T-helper 2 cell treated with Interferon-gamma antibody and Interleukin-4, amounts not matched to agents 100 ng/mL and 5 ng/mL, for 36 hours (primary cell): ENCODE measurements around the gene TMSB4X. TPM values are rescaled to one million over a fixed set of nuclear protein-coding genes. Genes with fewer than 3 reads are reported as not detected.
"Not testable (repeated sequence)": the region's sequence is repeated elsewhere in the genome, so short reads cannot be mapped to it uniquely, and the experiment has no call there.

Source experiments
- intact Hi-C: fragments of 100-400 bp; cut with micrococcal nuclease; formaldehyde crosslinking; loops from one replicate; pipeline ENCODE4 v1.15.1; 2023
- total RNA-seq: library from RNA; stranded (reverse); gene quantifications from 2 replicates; pipeline ENCODE4 v1.2.3, GENCODE V29; 2022

The TMSB4X gene
- 11,581 and 11,751 TPM in 2 replicates for total RNA-seq

DNA sequence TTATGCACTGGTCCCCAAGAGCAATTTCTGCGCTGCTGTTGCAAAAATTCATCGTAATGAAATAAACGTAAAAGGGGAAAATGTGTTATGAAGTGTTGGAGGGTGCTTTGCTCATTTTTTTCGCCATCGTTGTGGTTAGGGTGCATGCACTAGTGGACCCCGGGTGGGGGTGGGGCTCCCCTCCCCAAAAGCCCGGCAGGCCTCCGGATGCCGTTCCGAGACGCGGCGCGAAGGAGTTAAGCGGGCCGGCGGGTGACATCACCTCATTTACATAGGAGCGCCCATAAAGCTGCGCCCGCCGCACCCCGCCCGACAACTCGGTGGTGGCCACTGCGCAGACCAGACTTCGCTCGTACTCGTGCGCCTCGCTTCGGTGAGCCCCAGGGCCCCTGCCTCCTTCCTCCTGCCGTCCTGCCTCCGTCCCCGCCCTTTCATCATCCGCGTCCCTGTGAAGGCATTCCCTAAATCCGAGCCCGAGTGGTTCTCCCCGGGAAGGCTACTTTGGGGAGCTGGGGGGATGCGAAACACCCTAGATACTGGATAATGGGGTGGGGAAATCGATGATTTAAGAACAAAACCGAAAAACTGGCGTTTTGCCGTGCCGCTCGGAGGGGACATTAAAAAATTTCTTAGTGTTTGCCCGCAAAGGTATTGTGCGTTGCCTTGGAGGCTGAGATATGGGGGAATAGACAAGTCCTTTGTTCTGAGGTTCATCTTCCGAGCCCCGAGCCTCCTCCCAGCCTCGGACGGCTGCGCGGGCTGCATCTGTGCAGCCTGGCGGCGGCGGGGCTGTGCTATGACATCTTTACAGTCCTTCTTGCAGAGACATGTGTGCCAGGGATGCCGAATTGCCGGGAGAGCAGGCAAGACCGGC, at the start of gene TMSB4X:
Gene TMSB4X (plus strand): TSS at position 315 of the 874 bp plus-strand sequence.
- intact Hi-C loops = loop anchor here (1.0 to 5.0 kb wide), 2 partner anchors 24 to 37 kb away; no protein-coding TSS in a partner anchor

GRCh38 chrX:12929701-12930100, 45.2 kb upstream of the TMSB4X start:
- intact Hi-C loops = no loop called here

- intact Hi-C loops = no loop called here
These were observed 44.8 kb upstream of the TMSB4X start for GRCh38 chrX:12930150-12930549.

- intact Hi-C loops = no loop called here
These were observed 42.7 kb upstream of the TMSB4X start for GRCh38 chrX:12932244-12932643.

DNA sequence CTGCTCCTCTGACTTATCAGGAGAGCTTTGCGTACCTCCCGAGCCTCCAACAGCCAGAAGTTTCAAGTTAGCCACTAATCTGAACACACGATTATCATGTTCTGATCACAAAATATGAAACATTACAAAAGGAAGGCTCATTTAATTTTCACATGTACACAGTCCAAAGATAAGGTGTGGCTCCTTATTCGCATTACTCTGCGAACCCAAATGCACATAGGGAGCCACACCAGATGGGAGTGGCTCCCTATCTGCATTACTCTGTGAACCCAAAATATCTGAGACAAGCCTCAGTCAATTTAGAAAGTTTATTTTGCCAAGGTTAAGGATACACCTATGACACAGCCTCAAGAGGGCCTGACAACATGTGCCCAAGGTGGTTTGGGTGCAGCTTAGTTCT, 40.1 kb upstream of the TMSB4X start:
- intact Hi-C loops = no loop called here

DNA sequence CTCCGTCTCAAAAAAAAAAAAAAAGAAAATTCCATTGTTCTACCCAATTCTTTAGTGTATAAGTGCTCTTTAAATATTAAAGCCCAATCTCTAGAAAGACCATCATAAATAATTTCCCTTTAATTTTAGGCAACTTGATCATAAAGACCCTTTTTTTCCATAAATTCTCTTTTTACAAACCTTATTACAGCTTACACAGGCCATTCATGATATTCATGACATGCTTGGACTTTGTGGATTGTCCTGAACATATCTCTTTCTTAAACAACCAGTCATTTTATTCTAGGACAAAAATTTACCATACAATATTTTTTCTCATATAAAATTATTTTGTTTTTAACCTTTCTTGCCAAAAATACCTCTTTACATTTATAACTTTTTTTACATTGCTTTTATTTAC, 38.0 kb upstream of the TMSB4X start:
- intact Hi-C loops = no loop called here

GRCh38 chrX:12940471-12940870, 34.4 kb upstream of the TMSB4X start:
- intact Hi-C loops = not testable (repeated sequence)

DNA sequence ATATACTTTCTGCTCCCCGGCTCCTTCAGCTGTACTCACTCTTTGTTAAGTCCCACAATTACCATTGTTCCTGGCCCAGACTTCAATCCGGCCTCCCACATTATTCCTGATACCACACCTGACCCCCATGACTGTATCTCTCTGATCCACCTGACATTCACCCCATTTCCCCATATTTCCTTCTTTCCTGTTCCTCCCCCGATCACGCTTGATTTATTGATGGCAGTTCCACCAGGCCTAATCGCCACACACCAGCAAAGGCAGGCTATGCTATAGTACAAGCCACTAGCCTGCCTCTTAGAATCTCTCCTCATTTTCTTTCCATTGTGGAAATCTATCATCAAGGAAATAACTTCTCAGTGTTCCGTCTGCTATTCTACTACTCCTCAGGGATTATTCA, 31.3 kb upstream of the TMSB4X start:
- intact Hi-C loops = not testable (repeated sequence)

DNA sequence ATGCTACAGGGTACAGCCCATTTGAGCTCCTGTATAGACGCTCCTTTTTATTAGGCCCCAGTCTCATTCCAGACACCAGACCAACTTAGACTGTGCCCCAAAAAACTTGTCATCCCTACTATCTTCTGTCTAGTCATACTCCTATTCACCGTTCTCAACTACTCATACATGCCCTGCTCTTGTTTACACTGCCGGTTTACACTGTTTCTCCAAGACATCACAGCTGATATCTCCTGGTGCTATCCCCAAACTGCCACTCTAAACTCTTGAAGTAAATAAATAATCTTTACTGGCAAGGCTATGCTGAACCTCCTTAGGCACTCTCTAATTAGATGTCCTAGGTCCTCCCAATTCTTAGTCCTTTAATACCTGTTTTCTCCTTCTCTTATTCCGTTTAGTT, 30.5 kb upstream of the TMSB4X start:
- intact Hi-C loops = not testable (repeated sequence)

DNA sequence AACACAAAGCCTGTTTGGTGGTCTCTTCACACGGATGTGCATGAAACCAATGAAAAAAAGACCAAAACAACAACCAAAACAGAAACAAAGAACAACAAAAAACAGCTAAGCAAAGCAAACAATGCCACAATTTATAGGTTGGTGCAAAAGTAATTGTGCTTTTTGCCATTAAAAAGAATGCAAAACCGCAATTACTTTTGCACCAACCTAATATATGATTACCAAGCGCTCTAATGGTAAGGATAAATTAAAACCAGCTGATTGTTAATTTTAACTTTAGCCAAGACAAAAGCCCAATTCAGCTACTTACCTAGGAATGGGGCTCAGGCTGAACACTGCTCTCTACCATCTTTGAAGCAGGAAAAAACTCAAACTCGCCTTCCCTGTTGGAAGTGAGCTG, 29.4 kb upstream of the TMSB4X start:
- intact Hi-C loops = no loop called here

- intact Hi-C loops = loop anchor here (1.0 kb wide), 1 partner anchor 546 kb away; no protein-coding TSS in a partner anchor
These were observed 28.5 kb upstream of the TMSB4X start for GRCh38 chrX:12946406-12946805.

DNA sequence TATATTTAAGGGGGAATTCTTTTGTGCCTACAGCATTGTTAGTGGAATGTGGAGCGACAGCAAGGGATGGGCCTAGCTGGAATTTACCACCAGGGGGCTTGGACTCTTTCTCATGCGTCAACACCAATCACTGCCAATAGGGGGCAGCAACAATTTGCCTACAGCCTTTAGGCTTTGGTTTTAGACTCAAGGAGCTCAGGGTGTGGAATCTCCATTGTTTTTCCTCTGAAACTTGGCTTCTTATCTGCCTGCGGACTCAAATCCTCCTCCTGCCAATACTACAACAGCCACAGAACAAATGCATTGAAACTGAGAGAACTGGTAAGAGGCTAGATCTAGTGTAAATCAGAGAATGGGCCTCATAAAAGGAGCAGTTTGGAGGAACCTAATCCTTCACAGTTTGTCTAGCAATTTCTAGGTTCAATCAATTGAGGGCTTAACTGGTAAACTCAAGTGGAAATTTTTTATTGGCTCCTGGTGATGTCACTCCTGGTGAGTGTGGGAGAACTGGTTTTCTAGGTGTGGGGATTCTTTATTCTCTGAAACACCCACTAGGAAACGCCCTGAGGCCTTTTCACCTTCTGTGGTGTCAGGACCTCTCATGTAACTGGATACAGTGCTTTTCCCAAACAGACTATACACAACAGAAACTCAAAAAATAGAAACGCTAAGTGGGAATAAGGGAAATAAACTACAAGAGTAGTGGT, 27.9 kb upstream of the TMSB4X start:
- intact Hi-C loops = loop anchor here (1.0 kb wide), 2 partner anchors 541 to 545 kb away; no protein-coding TSS in a partner anchor

DNA sequence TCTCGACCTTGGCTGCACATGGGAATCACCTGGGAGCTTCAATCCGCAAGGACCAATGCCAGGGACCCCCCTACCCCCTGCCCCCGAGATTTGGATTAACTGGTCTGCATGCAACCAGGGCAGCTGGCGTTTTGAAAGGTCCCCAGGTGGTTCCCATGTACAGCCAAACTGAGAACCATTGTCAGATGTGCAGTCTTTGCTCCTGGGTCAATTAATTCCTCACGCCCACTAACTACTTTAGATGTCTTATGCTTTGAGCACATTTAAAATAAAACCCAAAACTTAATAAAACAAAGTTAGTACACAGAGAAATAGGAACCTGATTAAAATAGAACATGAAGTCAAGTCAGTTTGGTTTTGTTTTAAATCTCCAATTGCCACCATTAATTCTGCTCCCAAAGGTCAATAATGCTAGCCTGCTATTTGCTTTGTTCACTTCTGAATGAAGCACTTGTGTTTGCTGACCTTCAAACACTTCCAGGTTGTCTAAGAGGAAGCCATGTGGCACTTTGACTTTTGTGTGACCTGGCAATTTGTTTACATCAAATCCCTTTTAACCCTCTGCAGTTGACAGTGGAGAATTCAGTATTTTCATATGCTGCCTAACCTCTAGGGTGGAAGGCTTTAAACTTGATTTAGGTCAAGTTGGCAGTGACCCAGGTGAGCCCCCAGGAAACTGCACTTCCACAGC, 27.2 kb upstream of the TMSB4X start:
- intact Hi-C loops = loop anchor here (1.0 kb wide), 1 partner anchor 541 kb away; no protein-coding TSS in a partner anchor

DNA sequence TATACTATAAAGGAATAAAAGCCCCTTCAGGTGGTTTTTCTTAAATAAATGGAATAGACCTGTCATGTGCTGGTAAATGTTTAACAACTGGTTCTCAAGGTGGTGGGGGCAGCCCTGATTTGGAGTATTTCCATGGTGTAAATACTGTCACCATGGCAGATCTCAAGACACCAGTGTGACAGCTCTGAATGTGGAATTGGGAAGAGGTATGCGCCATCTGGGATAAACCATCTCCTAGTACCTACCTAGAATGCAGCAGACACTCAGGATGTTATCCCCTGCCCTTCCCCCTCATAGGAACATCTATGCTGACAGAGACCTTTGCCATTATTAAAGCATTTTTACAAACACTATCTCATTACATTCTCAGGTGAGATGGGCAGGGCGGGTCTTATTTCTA, 26.4 kb upstream of the TMSB4X start:
- intact Hi-C loops = no loop called here

DNA sequence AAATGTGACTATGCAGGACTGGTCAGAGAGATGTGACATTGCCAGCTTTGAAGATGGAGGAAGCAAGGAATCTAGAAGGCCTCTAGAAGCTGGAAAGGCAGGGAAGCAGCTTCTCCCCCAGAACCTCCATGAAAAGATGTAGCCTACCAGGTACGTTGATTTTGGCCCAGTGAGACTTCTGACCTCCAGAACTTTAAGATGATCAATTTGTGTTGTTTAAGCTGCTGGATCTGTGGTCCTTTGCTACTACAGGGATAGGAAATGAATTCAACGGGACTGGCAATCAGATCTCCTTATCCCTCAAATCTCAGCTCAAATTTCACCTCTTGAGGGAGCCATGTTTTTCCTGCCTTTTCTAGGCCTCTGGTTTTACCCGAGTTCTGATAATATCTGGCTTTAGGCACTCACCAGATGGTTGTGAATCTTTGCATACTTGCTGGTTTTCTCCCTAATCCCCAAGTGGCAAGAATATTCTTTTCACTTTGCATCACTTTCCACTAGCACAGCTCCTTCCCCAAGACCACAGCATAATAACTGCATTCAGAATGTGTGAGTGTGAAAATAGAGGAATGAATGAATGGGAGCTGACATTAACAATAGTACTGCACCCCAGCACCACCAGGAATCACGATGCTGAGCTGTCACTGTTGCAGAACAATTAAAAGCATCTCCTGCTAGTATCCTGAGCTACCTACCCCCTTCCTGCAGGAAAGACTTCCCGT, 25.5 kb upstream of the TMSB4X start:
- intact Hi-C loops = no loop called here

DNA sequence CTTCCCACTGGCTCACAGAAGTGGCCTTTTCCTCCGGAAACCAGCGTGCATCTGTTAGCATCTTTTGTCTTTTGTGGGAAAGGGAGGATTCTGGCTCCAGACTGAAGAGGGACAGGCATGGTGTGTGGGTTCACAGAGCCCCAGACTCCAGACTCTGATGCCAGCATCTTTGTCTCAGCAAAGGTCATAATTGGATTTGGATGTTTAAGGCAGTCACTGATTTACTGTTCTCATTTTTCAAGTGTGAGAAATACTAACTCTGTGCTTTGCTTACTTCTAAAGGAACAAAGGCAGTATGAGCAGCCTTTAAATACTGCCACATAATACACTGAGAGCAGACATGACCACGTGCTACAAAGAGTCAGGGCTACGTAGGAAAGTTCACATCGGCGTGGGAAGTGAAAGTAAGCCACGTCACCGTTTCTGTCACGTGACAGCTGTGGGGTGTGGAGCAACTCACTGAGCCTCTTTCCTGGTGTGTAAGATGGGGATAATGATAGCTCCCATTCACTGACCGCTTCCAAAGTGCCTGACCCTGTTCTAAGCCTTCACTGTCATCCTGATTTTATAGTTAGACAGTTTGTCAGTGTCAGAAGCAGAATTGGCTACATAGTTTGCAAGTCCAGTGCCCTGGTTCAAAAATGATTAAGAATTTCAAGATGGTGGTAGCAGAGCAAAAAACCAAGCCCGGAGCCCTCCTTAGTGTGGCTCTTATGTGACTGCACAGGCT, 24.8 kb upstream of the TMSB4X start:
- intact Hi-C loops = loop anchor here (2.0 to 10.0 kb wide), 3 partner anchors 202 to 785 kb away; partner anchors contain the start of genes OFD1, TCEANC and TRAPPC2

DNA sequence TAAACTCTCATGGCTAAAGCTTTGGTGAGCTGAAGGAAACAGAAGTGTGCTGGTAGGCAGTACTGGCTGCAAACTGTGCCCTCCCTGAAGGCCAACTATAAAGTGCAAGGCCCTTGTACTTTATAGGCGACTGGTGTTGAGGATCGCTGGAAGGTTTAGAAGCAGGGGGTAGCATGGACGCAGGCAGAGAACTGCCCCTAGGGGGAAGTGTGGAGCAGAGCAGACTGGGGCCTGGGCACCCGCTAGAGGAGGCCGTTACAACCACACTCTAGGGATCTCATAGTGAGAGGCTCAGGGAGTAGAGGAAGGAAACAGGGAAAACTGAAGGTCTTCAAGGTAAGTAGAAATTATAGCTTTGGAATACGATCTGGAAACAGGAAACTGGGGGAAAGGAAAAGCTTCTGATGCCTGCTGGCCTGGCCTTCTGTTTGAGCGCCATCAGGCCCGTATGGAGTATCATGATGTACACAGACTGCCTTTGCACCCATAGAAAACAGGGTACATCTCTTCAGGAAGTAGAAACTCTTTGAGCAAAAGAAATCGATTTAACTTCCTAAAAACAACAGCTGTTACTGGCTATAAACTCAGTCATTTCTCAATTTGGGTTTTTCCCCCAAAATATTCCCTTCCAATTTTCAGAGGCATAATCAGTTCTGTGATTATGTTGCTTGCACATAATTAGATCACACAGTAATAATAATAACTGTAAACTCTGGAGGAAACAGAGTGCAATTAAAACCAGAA, 23.9 kb upstream of the TMSB4X start:
- intact Hi-C loops = loop anchor here (1.0 to 10.0 kb wide), 8 partner anchors 19 to 784 kb away; partner anchors contain the start of genes OFD1, TCEANC, TMSB4X and TRAPPC2

DNA sequence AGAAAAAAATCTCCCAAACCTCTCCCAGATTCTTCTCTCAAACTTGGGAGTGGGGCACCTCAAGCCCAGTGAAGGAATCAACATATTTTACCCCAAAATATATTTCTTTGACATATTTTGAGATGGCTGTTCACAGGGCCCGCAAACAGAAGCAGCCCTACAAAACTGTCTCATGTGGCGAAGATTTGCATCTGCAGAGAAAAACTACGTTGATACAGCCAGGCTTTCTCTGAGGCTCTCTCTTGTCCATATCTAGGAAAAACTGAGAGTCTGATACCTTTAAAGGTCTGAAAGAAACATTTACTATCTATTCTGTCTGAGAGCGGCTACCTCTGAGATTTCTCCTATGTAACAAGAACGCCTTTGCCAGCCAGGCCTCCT, 23.3 kb upstream of the TMSB4X start:
- intact Hi-C loops = loop anchor here (1.0 to 10.0 kb wide), 8 partner anchors 19 to 783 kb away; partner anchors contain the start of genes OFD1, TCEANC, TMSB4X and TRAPPC2

DNA sequence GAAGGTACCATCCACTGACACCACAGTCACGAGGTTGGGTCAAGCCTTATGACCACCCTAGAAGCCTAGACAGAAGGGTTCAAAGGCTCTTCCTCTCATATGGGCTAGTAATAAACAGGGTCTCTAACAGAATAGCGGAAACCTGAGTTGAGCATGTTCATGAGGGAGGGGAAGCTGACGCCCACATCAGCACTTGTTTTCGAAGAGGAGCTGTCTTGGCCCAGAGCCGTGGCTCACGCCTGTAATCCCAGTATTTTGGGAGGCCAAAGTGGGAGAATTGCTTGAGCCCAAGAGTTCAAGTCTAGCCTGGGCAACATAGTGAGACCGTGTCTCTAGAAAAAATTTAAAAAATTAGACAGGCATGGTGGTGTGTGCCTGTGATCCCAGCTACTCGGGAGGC, 21.5 kb upstream of the TMSB4X start:
- intact Hi-C loops = loop anchor here (5.0 to 10.0 kb wide), 2 partner anchors 199 to 781 kb away; partner anchors contain the start of genes OFD1 and TRAPPC2
